Gastroesophageal sphincter (tissue), 3 donors: ENCODE results near the gene PLA1A.

Experiments
- EP300 ChIP-seq: sonication (generic); formaldehyde crosslinking; IDR thresholded peaks from one replicate; pipeline ENCODE4 v1.6.1; 2017; ENCODE audit warnings: antibody characterized with exemption, mild to moderate bottlenecking
- POLR2A ChIP-seq, 2 donors: fragments of 450-650 bp; IDR thresholded peaks; one replicate each; pipeline ENCODE4 v1.6.1; 2017; ENCODE audit warnings: antibody characterized with exemption in 2 of 2, mild to moderate bottlenecking in 2 of 2, moderate library complexity in 1 of 2
- POLR2AphosphoS5 ChIP-seq: sonication (generic); formaldehyde crosslinking; IDR thresholded peaks from one replicate; pipeline ENCODE4 v1.6.1; 2017; ENCODE audit warnings: antibody characterized with exemption
- TF ChIP-seq, protein P1 (sequence below), 4 experiments: fragments of 200-600 bp in 2 of 4; fragments of 450-650 bp in 2 of 4; sonication (generic) in 1 of 4; IDR thresholded peaks; one replicate each; pipeline ENCODE4 v1.5.1; 2017 to 2019; ENCODE audit warnings: antibody characterized with exemption in 4 of 4, mild to moderate bottlenecking in 2 of 4, moderate library complexity in 2 of 4

DNA sequence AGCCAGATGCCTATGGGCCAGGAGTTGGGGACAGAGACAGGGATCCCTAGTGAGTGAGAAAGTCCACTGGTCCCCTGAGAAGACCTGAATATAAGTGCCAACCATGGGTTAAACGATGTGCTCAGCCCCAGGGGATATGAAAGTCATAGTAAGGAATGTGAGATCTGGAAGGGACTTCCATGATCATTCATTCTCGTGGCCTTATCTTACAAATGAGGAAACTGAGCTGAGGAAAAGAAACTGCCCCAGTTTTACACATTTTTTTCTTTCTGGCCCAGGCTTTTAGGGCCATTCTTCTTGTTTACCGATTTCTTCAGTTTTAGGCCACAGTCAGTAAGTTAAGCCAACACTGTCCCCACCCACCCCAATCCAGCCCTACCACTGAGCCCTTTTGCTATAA lies 49.3 kb upstream of the PLA1A start:
- TF ChIP-seq, protein P1, sequence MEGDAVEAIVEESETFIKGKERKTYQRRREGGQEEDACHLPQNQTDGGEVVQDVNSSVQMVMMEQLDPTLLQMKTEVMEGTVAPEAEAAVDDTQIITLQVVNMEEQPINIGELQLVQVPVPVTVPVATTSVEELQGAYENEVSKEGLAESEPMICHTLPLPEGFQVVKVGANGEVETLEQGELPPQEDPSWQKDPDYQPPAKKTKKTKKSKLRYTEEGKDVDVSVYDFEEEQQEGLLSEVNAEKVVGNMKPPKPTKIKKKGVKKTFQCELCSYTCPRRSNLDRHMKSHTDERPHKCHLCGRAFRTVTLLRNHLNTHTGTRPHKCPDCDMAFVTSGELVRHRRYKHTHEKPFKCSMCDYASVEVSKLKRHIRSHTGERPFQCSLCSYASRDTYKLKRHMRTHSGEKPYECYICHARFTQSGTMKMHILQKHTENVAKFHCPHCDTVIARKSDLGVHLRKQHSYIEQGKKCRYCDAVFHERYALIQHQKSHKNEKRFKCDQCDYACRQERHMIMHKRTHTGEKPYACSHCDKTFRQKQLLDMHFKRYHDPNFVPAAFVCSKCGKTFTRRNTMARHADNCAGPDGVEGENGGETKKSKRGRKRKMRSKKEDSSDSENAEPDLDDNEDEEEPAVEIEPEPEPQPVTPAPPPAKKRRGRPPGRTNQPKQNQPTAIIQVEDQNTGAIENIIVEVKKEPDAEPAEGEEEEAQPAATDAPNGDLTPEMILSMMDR (IDR thresholded peaks at IDR 0.05): no peak
- TF ChIP-seq POLR2A (IDR thresholded peaks at IDR 0.05) (no peak), EP300 (no peak), POLR2AphosphoS5 (no peak)
